Activated CD4-positive, alpha-beta T cell treated with anti-CD3 and anti-CD28 coated beads, Interleukin-2, amount 50 U/mL, for 1 hour (primary cell): ENCODE measurements around the gene DSC3.

Experiments used
- DNase-seq: peaks from one replicate; pipeline ENCODE4 v3.0.0-alpha.2; 2020

The DSC3 gene

DNA sequence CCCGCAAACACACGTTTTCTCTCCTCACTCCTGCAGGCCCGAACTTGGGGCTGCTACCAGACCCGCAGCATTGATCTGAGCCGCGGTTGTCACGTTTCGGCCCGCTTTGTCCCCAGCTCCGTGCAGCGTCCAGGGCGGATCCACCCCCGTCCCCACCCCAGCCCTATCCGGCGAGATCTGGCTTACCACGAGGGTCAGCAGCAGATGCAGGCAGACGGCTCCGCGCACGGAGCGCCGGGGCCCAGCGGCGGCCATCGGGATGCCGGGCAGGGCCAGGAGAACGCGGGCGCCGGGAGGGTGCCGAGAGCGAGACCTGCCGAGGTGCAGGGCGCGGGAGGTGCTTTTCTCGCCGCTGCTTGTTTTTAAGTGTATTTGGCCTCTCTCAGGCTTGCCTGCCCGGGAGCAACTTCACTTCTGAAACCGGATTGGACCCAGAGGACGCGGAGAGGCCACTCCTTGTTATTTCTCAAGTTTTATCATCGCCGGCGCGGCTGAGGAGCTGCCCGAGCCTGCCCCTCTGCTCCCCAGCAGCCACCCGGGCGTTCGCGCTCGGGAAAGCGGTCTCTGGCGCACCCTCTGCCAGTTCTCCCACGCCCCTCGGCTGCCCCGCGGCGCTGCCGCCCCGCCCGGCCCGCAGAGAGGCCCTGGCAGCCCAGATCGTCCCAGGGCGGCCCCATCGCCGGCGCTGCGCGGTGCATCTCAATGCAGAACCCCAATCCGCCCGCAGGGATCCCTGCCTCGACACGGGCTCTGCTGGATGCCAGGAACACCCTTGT is at the start of gene DSC3:
Gene DSC3, minus strand, starts transcription at position 337 of the 776 bp plus-strand sequence. Its CDS starts 82 bp downstream, at position 255.
- no peak for DNase-seq

- no peak for DNase-seq
These were observed 48.8 kb upstream of the DSC3 start for GRCh38 chr18:31091350-31091749.

DNA sequence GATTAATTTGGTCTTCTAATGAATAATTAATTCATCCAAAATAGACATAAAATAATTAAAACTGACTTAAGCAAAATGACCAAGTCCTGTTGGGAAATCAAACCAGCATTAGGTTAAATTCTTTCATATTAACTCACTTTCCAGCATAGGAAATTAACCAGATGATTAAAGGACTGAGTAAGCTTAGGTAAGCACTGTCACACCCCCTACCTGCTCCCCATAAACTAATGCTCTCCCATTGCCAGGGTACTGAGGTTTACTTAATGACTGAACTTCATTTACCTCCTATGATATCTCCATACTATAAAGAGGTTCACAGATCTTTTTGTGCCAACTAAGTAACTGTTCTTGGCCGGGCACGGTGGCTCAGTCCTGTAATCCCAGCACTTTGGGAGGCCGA is 46.0 kb upstream of the DSC3 start:
- no peak for DNase-seq

DNA sequence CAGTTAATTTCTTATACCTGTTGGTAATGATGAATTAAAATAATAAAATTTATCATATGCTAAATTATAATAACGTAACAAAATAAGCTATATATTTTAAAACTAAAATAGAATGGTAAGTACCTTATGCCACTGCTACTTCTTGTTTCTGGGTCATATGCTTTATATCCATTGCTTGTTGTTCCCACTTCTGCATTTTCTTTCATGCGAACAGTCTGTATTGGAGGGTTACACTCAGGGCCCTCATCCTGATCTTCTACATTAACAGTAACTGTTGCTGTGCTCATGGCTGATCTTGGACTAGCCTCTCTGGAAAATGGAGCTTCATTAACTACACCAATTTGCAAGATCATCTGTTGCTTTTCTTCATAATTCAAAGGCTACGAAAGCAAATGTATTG is 37.4 kb upstream of the DSC3 start:
- no peak for DNase-seq

- DNase-seq: no peak
These were observed 35.3 kb upstream of the DSC3 start for GRCh38 chr18:31077878-31078277.

- DNase-seq: no peak
These were observed 29.6 kb upstream of the DSC3 start for GRCh38 chr18:31072175-31072574.

DNA sequence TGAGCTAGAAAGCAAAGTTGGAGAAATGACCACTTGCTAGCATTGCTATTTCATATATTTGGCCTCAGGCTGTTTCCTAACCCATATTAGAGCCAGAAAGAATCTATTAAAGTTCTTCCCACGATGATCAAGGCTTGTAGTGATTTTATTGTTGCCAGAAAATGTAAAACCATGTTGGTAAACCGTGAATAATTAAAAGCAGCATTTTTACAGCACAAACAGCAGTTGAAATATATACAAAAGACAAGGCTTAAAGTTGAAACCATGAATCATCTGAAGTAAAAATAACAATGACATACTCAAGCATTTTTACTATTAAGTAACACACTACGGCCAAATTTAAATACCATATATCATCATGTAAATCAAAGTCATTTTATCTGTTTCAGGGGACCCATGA is 27.7 kb upstream of the DSC3 start:
- DNase-seq: no peak

DNA sequence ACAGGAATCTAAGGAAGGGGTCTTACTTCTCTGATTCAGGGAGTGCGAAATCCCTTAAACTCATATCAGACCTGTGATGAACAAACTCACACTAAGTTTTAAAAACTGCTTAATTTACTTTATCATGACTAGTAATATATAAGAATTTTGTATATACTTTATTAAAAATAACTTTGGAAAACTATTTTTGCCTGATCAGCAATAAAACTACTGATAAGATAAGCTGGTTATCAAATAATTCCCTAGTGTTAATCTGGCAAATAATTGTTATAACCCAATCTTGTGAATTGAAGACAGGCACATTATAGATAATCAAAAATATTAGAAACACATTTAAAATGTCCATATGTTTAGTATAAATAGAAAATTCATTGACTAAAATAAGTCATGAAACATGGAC is 23.7 kb upstream of the DSC3 start:
- no peak for DNase-seq

DNA sequence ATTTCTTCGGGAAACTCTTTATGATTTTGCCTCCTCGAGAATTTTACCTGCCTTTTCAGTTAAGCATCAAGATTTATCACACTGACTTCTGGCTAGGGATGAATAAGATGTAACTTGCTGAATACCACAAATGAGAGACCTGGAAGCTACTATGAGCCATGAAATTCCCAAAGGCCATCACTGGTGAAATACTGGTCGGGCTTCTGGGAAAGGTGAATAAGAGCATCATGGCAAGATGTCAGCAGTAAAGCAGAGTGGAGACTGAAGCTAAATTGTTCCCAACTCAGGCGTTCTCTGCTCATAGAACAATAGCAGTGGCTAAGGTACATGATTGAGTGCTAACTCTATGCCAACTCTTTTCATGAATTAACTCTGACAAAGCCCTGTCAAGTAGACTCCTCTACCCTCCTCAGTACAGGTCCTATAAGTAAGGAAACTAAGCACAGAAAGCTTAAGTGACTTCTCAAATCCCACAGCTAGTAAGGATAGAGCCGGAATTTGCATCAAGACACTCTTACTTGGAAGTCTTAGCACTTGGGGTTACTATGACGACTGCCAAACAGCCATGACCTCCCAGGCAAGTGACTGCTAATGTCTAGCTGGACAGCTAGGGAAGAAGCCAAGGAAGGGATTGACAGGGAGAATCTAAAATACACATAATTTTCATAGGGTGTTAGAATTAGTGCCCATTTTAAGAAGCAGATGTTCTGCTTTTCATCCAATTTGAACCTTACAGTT is 22.7 kb upstream of the DSC3 start:
- DNase-seq: no peak

GRCh38 chr18:31064130-31064529 is 21.6 kb upstream of the DSC3 start:
- no peak for DNase-seq

DNA sequence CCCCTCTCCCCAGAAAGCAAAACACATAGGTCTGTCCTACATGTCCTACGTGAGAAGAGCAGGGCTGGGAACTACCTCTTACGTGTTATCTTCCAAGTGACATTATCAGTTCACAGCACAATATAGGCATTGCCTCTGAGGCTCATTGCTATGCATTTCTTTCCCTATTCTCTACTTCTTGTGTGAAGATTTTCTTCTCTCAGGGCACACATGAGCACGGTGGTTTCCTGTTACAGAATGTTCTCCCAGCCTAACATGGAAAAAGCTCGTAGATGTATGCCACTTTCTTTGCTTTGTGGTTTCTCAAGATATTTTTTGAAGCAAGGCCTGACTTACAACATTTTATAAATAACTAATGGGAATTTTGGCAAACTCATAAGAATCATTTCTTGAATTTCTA is 19.4 kb upstream of the DSC3 start:
- no peak for DNase-seq

- DNase-seq: no peak
These were observed 16.4 kb upstream of the DSC3 start for GRCh38 chr18:31058897-31059296.

- DNase-seq: no peak
These were observed 15.4 kb upstream of the DSC3 start for GRCh38 chr18:31057917-31058316.

GRCh38 chr18:31057051-31057450 is 14.5 kb upstream of the DSC3 start:
- DNase-seq: no peak

GRCh38 chr18:31056296-31056695 is 13.8 kb upstream of the DSC3 start:
- DNase-seq: no peak

DNA sequence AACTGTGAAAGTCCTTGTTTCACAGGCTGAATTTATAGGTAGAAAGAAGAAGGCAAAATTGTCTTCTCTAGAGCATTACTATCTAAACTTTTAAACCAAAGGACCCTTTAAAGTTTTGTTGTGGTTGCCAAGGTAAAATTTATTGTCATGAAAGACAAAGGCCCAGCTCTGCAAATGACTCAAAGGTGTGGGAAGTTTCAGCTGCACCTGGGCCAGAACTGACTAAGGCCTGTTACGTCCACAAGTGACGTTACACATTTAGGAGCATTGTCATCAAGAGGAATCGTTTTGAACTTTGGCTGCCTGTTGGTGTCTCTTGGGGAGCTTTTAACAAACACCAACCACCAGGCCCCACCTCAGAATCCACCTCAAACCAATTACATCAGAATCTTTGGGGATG is 8.1 kb upstream of the DSC3 start:
- no peak for DNase-seq

- no peak for DNase-seq
These were observed 6.6 kb upstream of the DSC3 start for GRCh38 chr18:31049189-31049588.

DNA sequence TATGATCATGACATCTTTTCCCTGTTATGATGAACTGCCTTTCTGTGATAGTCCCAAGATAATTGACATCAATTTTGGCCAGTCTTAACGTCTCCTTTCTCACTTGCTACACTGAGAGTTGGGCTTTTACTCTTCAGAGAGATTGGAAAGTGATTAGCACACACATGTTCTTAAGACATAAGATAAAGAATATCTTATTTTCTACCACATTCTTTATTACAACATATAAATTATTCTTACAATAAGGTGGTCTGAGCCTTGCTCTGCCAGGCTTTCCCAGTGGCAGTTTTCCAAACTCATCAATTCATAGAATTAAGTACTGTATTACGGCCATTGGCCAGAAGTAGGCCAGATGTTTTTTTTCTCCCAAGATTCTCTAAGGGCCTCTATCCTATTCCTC is 5.7 kb upstream of the DSC3 start:
- DNase-seq: no peak

DNA sequence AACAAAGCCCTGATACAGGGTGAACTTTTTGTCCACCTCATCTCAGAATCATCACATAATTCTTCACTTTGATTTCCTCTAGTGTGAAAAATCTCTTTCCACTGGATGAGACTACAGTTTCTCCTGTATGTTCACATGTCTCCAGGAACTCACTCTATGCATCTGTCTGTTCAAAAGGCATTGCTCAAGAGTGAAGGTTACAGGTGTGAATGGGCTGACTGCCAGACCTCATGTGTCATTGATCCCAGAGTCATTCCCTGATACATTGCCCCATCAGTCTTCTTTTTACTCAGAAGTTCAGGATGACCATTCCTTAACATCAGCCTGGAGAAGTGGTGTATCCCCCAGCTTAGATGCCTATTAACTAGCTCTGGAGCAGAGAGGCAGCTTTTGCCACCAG is 4.4 kb upstream of the DSC3 start:
- no peak for DNase-seq

DNA sequence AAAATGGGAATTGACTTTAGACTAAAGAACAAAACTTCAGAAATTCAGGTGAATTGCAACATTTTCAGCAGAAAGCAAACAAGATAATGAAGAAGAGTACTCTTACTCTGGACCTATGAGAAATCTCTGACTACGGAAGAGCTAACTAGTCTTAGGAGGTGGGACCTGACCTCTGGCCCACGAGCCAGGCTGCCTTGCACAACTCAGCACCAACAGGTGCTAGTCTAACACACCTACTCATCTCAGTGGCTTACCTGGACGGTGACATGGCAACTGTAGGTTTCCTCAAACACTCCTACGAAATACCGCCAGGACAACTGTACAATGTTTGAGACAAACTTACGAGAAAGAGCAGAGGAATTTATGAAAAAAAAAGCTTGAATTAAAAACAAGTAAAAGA is 3.1 kb upstream of the DSC3 start:
- no peak for DNase-seq

GRCh38 chr18:31044926-31045325 is 2.4 kb upstream of the DSC3 start:
- no peak for DNase-seq

- no peak for DNase-seq
These were observed 1.2 kb upstream of the DSC3 start for GRCh38 chr18:31043709-31044108.

- no peak for DNase-seq
These were observed 497 bp downstream of the DSC3 start for GRCh38 chr18:31042084-31042405.

- no peak for DNase-seq
These were observed 1.1 kb downstream of the DSC3 start for GRCh38 chr18:31041271-31042083.
